ENCODE data around the gene GTPBP10.

- TF ChIP-seq CTCF (IDR thresholded peaks at IDR 0.05) (no peak), EP300 (IDR thresholded peaks at IDR 0.05) (no peak)
Observed at GRCh38 chr7:90432752-90433151, 86.2 kb downstream of the GTPBP10 start.
